ENCODE results near the gene UBC.

The UBC gene

GRCh38 chr12:124917135-124917840, 2.8 kb upstream of the UBC start (continued):
- TF ChIP-seq ZNF501 (tag by site-specific recombination; IDR thresholded peaks at IDR 0.05) = peak; percentile 54; the same call in 1 of the 2 replicates
- TF ChIP-seq PRDM2 (tag by site-specific recombination; IDR thresholded peaks at IDR 0.05; ENCODE audit: borderline replicate concordance) = no peak
- peak; percentile 52; the same call in 1 of the 2 replicates for TF ChIP-seq FEZF1 (tag by site-specific recombination; IDR thresholded peaks at IDR 0.05)
- no peak for TF ChIP-seq ZNF704 (tag by site-specific recombination; IDR thresholded peaks at IDR 0.05)
- TF ChIP-seq ZNF623 (tag by site-specific recombination; IDR thresholded peaks at IDR 0.05) = peak; percentile 20
- 0 out of 2 replicates have a peak, but pooled peaks have one; percentile 35 for TF ChIP-seq ZBTB7A (tag by site-specific recombination; IDR thresholded peaks at IDR 0.05; ENCODE audit: low read depth)
- TF ChIP-seq ZNF510 (tag by site-specific recombination; IDR thresholded peaks at IDR 0.05; ENCODE audit: insufficient replicate concordance) = no peak
- peak; percentile 81 for TF ChIP-seq IKZF3 (tag by site-specific recombination; IDR thresholded peaks at IDR 0.05)
- TF ChIP-seq KLF16 (tag by site-specific recombination; IDR thresholded peaks at IDR 0.05) = peak; percentile 90
- TF ChIP-seq ZNF148 (tag by site-specific recombination; IDR thresholded peaks at IDR 0.05; ENCODE audit: borderline replicate concordance) = no peak
- TF ChIP-seq OVOL3 (tag by site-specific recombination; IDR thresholded peaks at IDR 0.05) = no peak
- no peak for TF ChIP-seq RBAK (tag by site-specific recombination; IDR thresholded peaks at IDR 0.05)
- TF ChIP-seq GLIS2 (tag by site-specific recombination; IDR thresholded peaks at IDR 0.05) = peak; percentile 41
- TF ChIP-seq INSM2 (tag by site-specific recombination; IDR thresholded peaks at IDR 0.05) = peak; percentile 100
- peak; percentile 92; the same call in 1 of the 2 replicates for TF ChIP-seq ZNF660 (tag by site-specific recombination; IDR thresholded peaks at IDR 0.05)
- TF ChIP-seq EGR2 (tag by site-specific recombination; IDR thresholded peaks at IDR 0.05; ENCODE audit: low read depth) = peak; percentile 69
- TF ChIP-seq ZNF10 (tag by site-specific recombination; IDR thresholded peaks at IDR 0.05) = 0 out of 2 replicates have a peak, but pooled peaks have one; percentile 43
- no peak for TF ChIP-seq ZNF239 (tag by site-specific recombination; IDR thresholded peaks at IDR 0.05)
- no peak for TF ChIP-seq ZFP3 (tag by site-specific recombination; IDR thresholded peaks at IDR 0.05; ENCODE audit: low read depth)
- TF ChIP-seq ZNF223 (tag by site-specific recombination; IDR thresholded peaks at IDR 0.05) = no peak
- TF ChIP-seq ZNF335 (tag by site-specific recombination; conservative IDR thresholded peaks at IDR 0.05) = peak; percentile 79
- peak; percentile 76 for TF ChIP-seq ZNF600 (tag by site-specific recombination; IDR thresholded peaks at IDR 0.05)
- peak; percentile 97 for TF ChIP-seq SCRT2 (tag by site-specific recombination; IDR thresholded peaks at IDR 0.05)
- TF ChIP-seq AEBP2 (tag by site-specific recombination; IDR thresholded peaks at IDR 0.05; ENCODE audit: borderline replicate concordance) = no peak
- peak; percentile 56; the same call in 1 of the 2 replicates for TF ChIP-seq ZSCAN30 (tag by site-specific recombination; IDR thresholded peaks at IDR 0.05)
- peak; percentile 73 for TF ChIP-seq ZNF324 (tag by site-specific recombination; IDR thresholded peaks at IDR 0.05)
- no peak for TF ChIP-seq ZNF677 (tag by site-specific recombination; IDR thresholded peaks at IDR 0.05)
- no peak for TF ChIP-seq ZNF521 (tag by site-specific recombination; IDR thresholded peaks at IDR 0.05)

Measured in HEK293 (cell line).